CD4-positive, alpha-beta T cell (primary cell): ENCODE results near the gene LEP. TPM values are rescaled to one million over a fixed set of nuclear protein-coding genes. Genes with fewer than 3 reads are reported as not detected.

Source experiments
- ATAC-seq: fragments of 200-7000 bp; cut with Tn5 transposase; one replicate; pipeline ENCODE4 v1.10.0; 2022; ENCODE audit warnings: mild to moderate bottlenecking; ENCODE audit not compliant: poor library complexity
- CTCF ChIA-PET: fragments of 350-600 bp; sonication (Branson Sonifier 250); formaldehyde crosslinking; loops from one replicate; lab custom pipeline; 2021; ENCODE audit warnings: antibody characterized with exemption, inconsistent platforms; lab: Charles Lee
- POLR2A ChIA-PET: fragments of 350-600 bp; sonication (Branson Sonifier 250); formaldehyde crosslinking; loops from one replicate; lab custom pipeline; 2021; ENCODE audit warnings: antibody characterized with exemption, inconsistent platforms; lab: Charles Lee
- DNase-seq, 14 experiments: peaks; one replicate each; pipeline ENCODE4 v3.0.0-alpha.2; 2013 to 2020; ENCODE audit warnings: mixed read lengths in 2 of 14
- H3K27ac ChIP-seq, 2 donors: one replicate each; pipeline versions ENCODE4 v1.5.1 to v1.7.0; 2013; ENCODE audit warnings: low read length in 2 of 2, low read depth in 1 of 2, mild to moderate bottlenecking in 1 of 2
- H3K27me3 ChIP-seq, 2 experiments: 1 replicate in 1 of 2; 2 replicates in 1 of 2; pipeline versions ENCODE4 v1.6.1 to v1.7.0; 2013; ENCODE audit warnings: low read length in 2 of 2, control low read depth in 1 of 2, mild to moderate bottlenecking in 1 of 2, moderate library complexity in 1 of 2; ENCODE audit not compliant: insufficient read depth in 2 of 2, control insufficient read depth in 1 of 2
- H3K36me3 ChIP-seq: one replicate; pipeline ENCODE4 v1.6.1; 2013; ENCODE audit warnings: low read length, control low read depth; ENCODE audit not compliant: insufficient read depth
- H3K4me1 ChIP-seq: one replicate; pipeline ENCODE4 v1.6.1; 2013; ENCODE audit warnings: low read length, control low read depth; ENCODE audit not compliant: insufficient read depth
- H3K4me3 ChIP-seq: one replicate; pipeline ENCODE4 v1.5.1; 2013; ENCODE audit warnings: mild to moderate bottlenecking, low read length, moderate library complexity
- H3K9me3 ChIP-seq, 2 experiments: 1 replicate in 1 of 2; 2 replicates in 1 of 2; pipeline versions ENCODE4 v1.6.1 to v1.7.0; 2013; ENCODE audit warnings: low read length in 2 of 2, mild to moderate bottlenecking in 2 of 2, control low read depth in 1 of 2, moderate library complexity in 1 of 2; ENCODE audit not compliant: control insufficient read depth in 1 of 2, insufficient read depth in 1 of 2
- H3K27ac Mint-ChIP-seq: one replicate; pipeline ENCODE4 v1.8.0; 2020; ENCODE audit warnings: mixed read lengths
- H3K27me3 Mint-ChIP-seq: one replicate; pipeline ENCODE4 v1.8.0; 2021; ENCODE audit warnings: mixed read lengths
- H3K36me3 Mint-ChIP-seq: one replicate; pipeline ENCODE4 v1.8.0; 2021; ENCODE audit warnings: low read depth, mixed read lengths
- H3K4me1 Mint-ChIP-seq: one replicate; pipeline ENCODE4 v1.8.0; 2021; ENCODE audit warnings: low read depth, mixed read lengths
- H3K4me3 Mint-ChIP-seq: one replicate; pipeline ENCODE4 v1.8.0; 2020; ENCODE audit warnings: mild to moderate bottlenecking, mixed read lengths
- H3K9me3 Mint-ChIP-seq: one replicate; pipeline ENCODE4 v1.8.0; 2020; ENCODE audit warnings: mixed read lengths
- CTCF ChIP-seq: fragments of 200-600 bp; IDR thresholded peaks from one replicate; pipeline ENCODE4 v1.8.0; 2022; ENCODE audit warnings: antibody characterized with exemption, mild to moderate bottlenecking
- intact Hi-C, 2 experiments: fragments of 100-400 bp; cut with DNase I in 1 of 2; cut with micrococcal nuclease in 1 of 2; formaldehyde crosslinking; loops; one replicate each; pipeline versions ENCODE4 v1.15.1 to v1.9.0; 2023 to 2025; cut with DNase I, micrococcal nuclease
- total RNA-seq, 174 experiments: library from RNA in 2 of 174; stranded (reverse) in 2 of 174; gene quantifications; one replicate each; pipeline ENCODE4 v1.2.3 and lab custom pipeline; 2021 to 2026

Gene LEP
- total RNA-seq, 2 experiments from 2014 or later: not detected

DNA sequence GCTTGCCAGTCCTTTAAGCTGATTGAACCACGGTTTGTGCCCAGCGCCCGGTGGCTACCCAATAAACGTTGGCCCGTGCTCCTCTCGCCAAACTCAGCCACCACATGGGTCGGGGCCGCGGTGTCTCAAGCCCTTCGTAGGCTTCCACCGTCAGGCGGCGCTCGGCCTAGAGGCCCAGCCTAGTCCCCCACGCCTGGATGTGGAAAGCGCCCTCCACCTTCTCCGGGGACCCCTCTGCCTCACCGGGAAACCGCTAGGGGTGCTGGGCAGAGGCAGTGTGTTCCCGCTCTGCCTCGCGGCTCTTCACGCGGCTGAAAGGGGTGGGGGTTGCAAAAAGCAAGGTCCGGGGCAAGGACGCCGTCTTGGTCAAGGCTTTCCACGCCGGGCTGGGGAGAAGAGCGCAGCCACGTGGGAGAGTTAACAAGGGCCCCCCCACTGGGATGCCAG lies 29.8 kb downstream of the LEP start:
- no peak for DNase-seq
- no peak for TF ChIP-seq CTCF
- ChIA-PET POLR2A (no interaction called here), CTCF (no interaction called here)
- Histone ChIP-seq H3K36me3 (no peaks in the 10 kb centered on the region), H3K4me1 (no peaks in the 10 kb centered on the region), H3K27ac (no peak overlapping the region), H3K4me3 (no peak overlapping the region), H3K9me3 (peaks cover 0 to 19% of the 10 kb centered on the region in 2 experiments), H3K27me3 (peaks cover 16 to 25% of the 10 kb centered on the region in 2 experiments)
- no peak overlapping the region for H3K4me3 Mint-ChIP-seq
- H3K27me3 Mint-ChIP-seq: peaks cover 37% of the 10 kb centered on the region
- no peaks in the 10 kb centered on the region for H3K4me1 Mint-ChIP-seq
- intact Hi-C loops: no loop called here
- H3K36me3 Mint-ChIP-seq: no peaks in the 10 kb centered on the region
- no peak for ATAC-seq
- no peaks in the 10 kb centered on the region for H3K9me3 Mint-ChIP-seq
- no peak overlapping the region for H3K27ac Mint-ChIP-seq

- H3K36me3 ChIP-seq: no peaks in the 10 kb centered on the region
- peaks cover 37% of the 10 kb centered on the region for H3K27me3 Mint-ChIP-seq
- H3K4me1 ChIP-seq: no peaks in the 10 kb centered on the region
- peaks cover 16 to 23% of the 10 kb centered on the region in 2 experiments for H3K27me3 ChIP-seq
- H3K4me1 Mint-ChIP-seq: no peaks in the 10 kb centered on the region
- POLR2A ChIA-PET: no interaction called here
- no peak for TF ChIP-seq CTCF
- H3K4me3 Mint-ChIP-seq: no peak overlapping the region
- no peak overlapping the region for H3K4me3 ChIP-seq
- H3K27ac Mint-ChIP-seq: no peak overlapping the region
- H3K36me3 Mint-ChIP-seq: no peaks in the 10 kb centered on the region
- DNase-seq (no peak), ATAC-seq (no peak)
- CTCF ChIA-PET: no interaction called here
- intact Hi-C loops: no loop called here
- no peak overlapping the region for H3K27ac ChIP-seq
- no peaks in the 10 kb centered on the region for H3K9me3 Mint-ChIP-seq
- peaks cover 0 to 19% of the 10 kb centered on the region in 2 experiments for H3K9me3 ChIP-seq
These were observed 30.4 kb downstream of the LEP start for GRCh38 chr7:128271471-128271941.

GRCh38 chr7:128271942-128272481 lies 30.9 kb downstream of the LEP start:
- ATAC-seq (no peak), DNase-seq (no peak)
- peaks cover 15 to 23% of the 10 kb centered on the region in 2 experiments for H3K27me3 ChIP-seq
- Mint-ChIP-seq H3K4me3 (no peak overlapping the region), H3K36me3 (no peaks in the 10 kb centered on the region), H3K9me3 (no peaks in the 10 kb centered on the region), H3K27me3 (peaks cover 37% of the 10 kb centered on the region), H3K27ac (no peak overlapping the region), H3K4me1 (no peaks in the 10 kb centered on the region)
- H3K4me3 ChIP-seq: no peak overlapping the region
- ChIA-PET POLR2A (no interaction called here), CTCF (no interaction called here)
- H3K27ac ChIP-seq: no peak overlapping the region
- no peak for TF ChIP-seq CTCF
- H3K36me3 ChIP-seq: no peaks in the 10 kb centered on the region
- intact Hi-C loops: no loop called here
- peaks cover 0 to 19% of the 10 kb centered on the region in 2 experiments for H3K9me3 ChIP-seq
- H3K4me1 ChIP-seq: no peaks in the 10 kb centered on the region
